Measurements from ENCODE around the gene PDCD7.
"Not testable (repeated sequence)": the region's sequence is repeated elsewhere in the genome, so short reads cannot be mapped to it uniquely, and the experiment has no call there.

The PDCD7 gene

DNA sequence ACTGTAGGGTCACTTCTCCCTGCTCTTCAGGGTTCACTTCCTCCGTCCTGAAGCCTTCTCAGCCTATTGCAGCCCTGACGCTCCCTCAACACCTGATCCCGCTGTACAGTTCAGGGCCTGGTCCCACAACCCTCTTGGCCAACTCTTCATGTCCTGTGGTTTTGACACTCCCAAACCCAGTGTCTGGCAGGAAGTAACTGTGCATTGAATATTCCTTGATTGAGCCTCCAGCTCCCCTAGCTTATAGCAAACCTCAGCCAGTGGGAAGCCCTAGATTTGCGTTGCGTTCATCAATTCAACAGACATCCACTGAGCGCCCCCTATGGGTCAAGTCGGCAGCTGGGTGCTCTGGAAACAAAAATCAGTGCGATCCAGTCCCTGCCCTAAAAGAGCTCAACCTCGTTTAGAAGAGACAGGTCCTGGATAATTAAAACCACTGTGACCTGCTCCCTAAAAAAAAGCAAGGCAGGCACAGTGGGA, 32.2 kb downstream of the PDCD7 start:
- peaks cover 33% of the 10 kb centered on the region for H3K36me3 ChIP-seq
- no peak overlapping the region for H3K4me3 ChIP-seq (ENCODE audit: low read depth in 1 of 2, low read length in 1 of 2)
- no peak overlapping the region for H3K27ac ChIP-seq
- no peaks in the 10 kb centered on the region for H3K4me1 ChIP-seq (ENCODE audit: control insufficient read depth in 1 of 2, insufficient read depth in 1 of 2, low read depth in 1 of 2, low read length in 1 of 2)
- peak; percentile 55 for TF ChIP-seq CTCF (IDR thresholded peaks at IDR 0.05)
- H3K9me3 ChIP-seq: no peaks in the 10 kb centered on the region
- H3K27me3 ChIP-seq: no peaks in the 10 kb centered on the region

- H3K36me3 ChIP-seq: peaks cover 27% of the 10 kb centered on the region
Measured at GRCh38 chr15:65100442-65100841, 33.2 kb downstream of the PDCD7 start.

DNA sequence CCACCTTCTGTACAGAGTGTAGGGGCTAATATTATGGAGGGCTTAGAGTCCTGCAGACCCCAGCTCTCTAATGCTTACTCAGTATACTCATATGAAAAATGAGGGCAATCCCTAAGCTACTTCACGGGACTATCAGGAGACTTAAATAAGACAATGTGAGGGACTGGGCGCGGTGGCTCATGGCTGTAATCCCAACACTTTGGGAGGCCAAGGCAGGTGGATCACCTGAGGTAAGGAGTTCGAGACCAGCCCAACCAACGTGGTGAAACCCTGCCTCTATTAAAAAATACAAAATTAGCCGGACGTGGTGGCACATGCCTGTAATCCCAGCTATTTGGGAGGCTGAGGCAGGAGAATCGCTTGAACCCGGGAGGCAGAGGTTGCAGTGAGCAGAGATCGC, 33.8 kb downstream of the PDCD7 start:
- H3K4me3 ChIP-seq (ENCODE audit: low read depth in 1 of 2, low read length in 1 of 2); H3K27me3 ChIP-seq; H3K4me1 ChIP-seq (ENCODE audit: control insufficient read depth in 1 of 2, insufficient read depth in 1 of 2, low read depth in 1 of 2, low read length in 1 of 2); H3K9me3 ChIP-seq; H3K27ac ChIP-seq: not testable (repeated sequence)
- H3K36me3 ChIP-seq: peaks cover 22% of the 10 kb centered on the region

More at GRCh38 chr15:65100442-65100841, 33.2 kb downstream of the PDCD7 start:
- H3K27me3 ChIP-seq: no peaks in the 10 kb centered on the region
- no peak for TF ChIP-seq CTCF (IDR thresholded peaks at IDR 0.05)
- H3K9me3 ChIP-seq: no peaks in the 10 kb centered on the region
- H3K4me3 ChIP-seq (ENCODE audit: low read depth in 1 of 2, low read length in 1 of 2): no peak overlapping the region
- H3K27ac ChIP-seq: no peak overlapping the region
- no peaks in the 10 kb centered on the region for H3K4me1 ChIP-seq (ENCODE audit: control insufficient read depth in 1 of 2, insufficient read depth in 1 of 2, low read depth in 1 of 2, low read length in 1 of 2)

- Histone ChIP-seq H3K4me3 (ENCODE audit: low read depth in 1 of 2, low read length in 1 of 2) (no peak overlapping the region), H3K36me3 (peaks cover 22% of the 10 kb centered on the region), H3K9me3 (no peaks in the 10 kb centered on the region), H3K4me1 (ENCODE audit: control insufficient read depth in 1 of 2, insufficient read depth in 1 of 2, low read depth in 1 of 2, low read length in 1 of 2) (no peaks in the 10 kb centered on the region), H3K27me3 (no peaks in the 10 kb centered on the region), H3K27ac (no peak overlapping the region)
- TF ChIP-seq CTCF (IDR thresholded peaks at IDR 0.05): no peak
Measured at GRCh38 chr15:65099336-65099735, 34.3 kb downstream of the PDCD7 start.

GRCh38 chr15:65097651-65098263, 35.9 kb downstream of the PDCD7 start:
- Histone ChIP-seq H3K27me3 (no peaks in the 10 kb centered on the region), H3K27ac (no peak overlapping the region), H3K4me3 (ENCODE audit: low read depth in 1 of 2, low read length in 1 of 2) (no peak overlapping the region), H3K36me3 (peaks cover 22% of the 10 kb centered on the region), H3K9me3 (no peaks in the 10 kb centered on the region), H3K4me1 (ENCODE audit: control insufficient read depth in 1 of 2, insufficient read depth in 1 of 2, low read depth in 1 of 2, low read length in 1 of 2) (no peaks in the 10 kb centered on the region)
- no peak for TF ChIP-seq CTCF (IDR thresholded peaks at IDR 0.05)

GRCh38 chr15:65096481-65097385, 36.9 kb downstream of the PDCD7 start:
- Histone ChIP-seq H3K9me3 (no peaks in the 10 kb centered on the region), H3K36me3 (peaks cover 22% of the 10 kb centered on the region), H3K27me3 (no peaks in the 10 kb centered on the region)

More at GRCh38 chr15:65096481-65097385, 36.9 kb downstream of the PDCD7 start:
- Histone ChIP-seq H3K4me3 (ENCODE audit: low read depth in 1 of 2, low read length in 1 of 2) (no peak overlapping the region), H3K27ac (no peak overlapping the region), H3K4me1 (ENCODE audit: control insufficient read depth in 1 of 2, insufficient read depth in 1 of 2, low read depth in 1 of 2, low read length in 1 of 2) (no peaks in the 10 kb centered on the region)
- no peak for TF ChIP-seq CTCF (IDR thresholded peaks at IDR 0.05)

Data from neutrophil (primary cell).